Neural cell (in vitro differentiated cells): ENCODE measurements around the gene ALDH8A1. TPM values are rescaled to one million over a fixed set of nuclear protein-coding genes. Genes with fewer than 3 reads are reported as not detected.

Experiments used
- H2AFZ ChIP-seq: fragments of 200-600, 300-800 bp; sonication (generic), shearing (Covaris generic); 2 replicates; pipeline ENCODE4 v1.6.0; 2014; ENCODE audit warnings: low read depth, mild to moderate bottlenecking, antibody characterized with exemption, low read length, moderate library complexity
- H3F3A ChIP-seq: fragments of 200-600 bp; shearing (Covaris generic); 2 replicates; pipeline ENCODE4 v1.6.1; 2016; ENCODE audit warnings: mild to moderate bottlenecking, moderate library complexity, mixed read lengths, antibody characterized with exemption, low read length; ENCODE audit not compliant: insufficient read depth, poor library complexity, severe bottlenecking
- H3K27ac ChIP-seq: fragments of 200-600, 300-800 bp; sonication (generic), shearing (Covaris generic); 2 replicates; pipeline ENCODE4 v1.5.1; 2014; ENCODE audit warnings: mild to moderate bottlenecking, low read length, moderate library complexity
- H3K27me3 ChIP-seq: fragments of 300-800, 200-600 bp; sonication (generic), shearing (Covaris generic); 2 replicates; pipeline ENCODE4 v1.6.0; 2014; ENCODE audit warnings: mild to moderate bottlenecking, low read depth, low read length, moderate library complexity; ENCODE audit not compliant: insufficient read depth
- H3K36me3 ChIP-seq: fragments of 300-800, 200-600 bp; sonication (generic), shearing (Covaris generic); 2 replicates; pipeline ENCODE4 v1.5.1; 2014; ENCODE audit warnings: mild to moderate bottlenecking, antibody characterized with exemption, low read length, moderate library complexity; ENCODE audit not compliant: insufficient read depth
- H3K4me2 ChIP-seq: fragments of 300-800, 200-600 bp; sonication (generic), shearing (Covaris generic); 2 replicates; pipeline ENCODE4 v1.6.0; 2014; ENCODE audit warnings: mild to moderate bottlenecking, low read length
- H3K4me3 ChIP-seq: fragments of 300-800, 200-600 bp; sonication (generic), shearing (Covaris generic); 2 replicates; pipeline ENCODE4 v1.5.1; 2014; ENCODE audit warnings: mild to moderate bottlenecking, low read length, moderate library complexity
- H3K79me2 ChIP-seq: fragments of 200-600 bp; shearing (Covaris generic); replicated peaks from 2 replicates; pipeline ENCODE4 v1.6.0; 2014; ENCODE audit warnings: mild to moderate bottlenecking, low read length, moderate library complexity; ENCODE audit not compliant: insufficient read depth
- H3K9ac ChIP-seq: fragments of 300-800, 200-600 bp; sonication (generic), shearing (Covaris generic); 2 replicates; pipeline ENCODE4 v1.6.1; 2016; ENCODE audit warnings: mild to moderate bottlenecking, low read length, mixed read lengths
- H3K9me2 ChIP-seq: fragments of 200-600 bp; shearing (Covaris generic); 2 replicates; pipeline ENCODE4 v1.6.1; 2016; ENCODE audit warnings: mild to moderate bottlenecking, low read length, mixed read lengths; ENCODE audit not compliant: insufficient read depth
- H3K9me3 ChIP-seq: fragments of 200-600, 300-800 bp; sonication (generic), shearing (Covaris generic); 2 replicates; pipeline ENCODE4 v1.6.1; 2016; ENCODE audit warnings: mild to moderate bottlenecking, mixed run types, low read length, moderate library complexity, mixed read lengths
- H4K20me1 ChIP-seq: fragments of 200-600 bp; shearing (Covaris generic); 2 replicates; pipeline ENCODE4 v1.6.1; 2016; ENCODE audit warnings: mild to moderate bottlenecking, mixed run types; ENCODE audit not compliant: insufficient read depth
- EP300 ChIP-seq: fragments of 450-650 bp; conservative IDR thresholded peaks from 2 replicates; pipeline ENCODE4 v1.6.1; 2014; ENCODE audit warnings: antibody characterized with exemption, mild to moderate bottlenecking, moderate library complexity; ENCODE audit not compliant: poor library complexity, severe bottlenecking
- EZH2 ChIP-seq: fragments of 200-600, 300-800 bp; shearing (Covaris generic), sonication (generic); IDR thresholded peaks from 2 replicates; pipeline ENCODE4 v1.6.1; 2014; ENCODE audit warnings: antibody characterized with exemption, low read length, borderline replicate concordance, mild to moderate bottlenecking; ENCODE audit not compliant: insufficient read depth, poor library complexity, severe bottlenecking
- MXI1 ChIP-seq: fragments of 450-650 bp; conservative IDR thresholded peaks from 2 replicates; pipeline ENCODE4 v1.6.1; 2014; ENCODE audit warnings: antibody characterized with exemption, mild to moderate bottlenecking; ENCODE audit not compliant: poor library complexity, severe bottlenecking
- POLR2AphosphoS5 ChIP-seq: IDR thresholded peaks from 2 replicates; pipeline ENCODE4 v1.6.1; 2012
- RAD21 ChIP-seq: fragments of 450-650 bp; conservative IDR thresholded peaks from 2 replicates; pipeline ENCODE4 v1.6.1; 2014; ENCODE audit warnings: antibody characterized with exemption, mild to moderate bottlenecking, moderate library complexity
- SMC3 ChIP-seq: fragments of 450-650 bp; conservative IDR thresholded peaks from 2 replicates; pipeline ENCODE4 v1.6.1; 2014; ENCODE audit warnings: antibody characterized with exemption, mild to moderate bottlenecking, moderate library complexity; ENCODE audit not compliant: poor library complexity
- TAF1 ChIP-seq: IDR thresholded peaks from 2 replicates; pipeline ENCODE4 v1.6.1; 2012; ENCODE audit warnings: low read depth
- polyA plus RNA-seq: library from polyadenylated mRNA; depleted of rRNA; stranded (reverse); fragments of >200 nt; gene quantifications from 2 replicates; pipeline ENCODE4 v1.2.3, GENCODE V29; 2014
- TF ChIP-seq, protein P1 (sequence below): IDR thresholded peaks from 2 replicates; pipeline ENCODE4 v1.6.1; 2012; ENCODE audit warnings: borderline replicate concordance
- TF ChIP-seq, protein P2 (sequence below): fragments of 450-650 bp; IDR thresholded peaks from 2 replicates; pipeline ENCODE4 v1.5.1; 2014; ENCODE audit warnings: antibody characterized with exemption, mild to moderate bottlenecking, moderate library complexity; ENCODE audit not compliant: poor library complexity, severe bottlenecking

ALDH8A1 gene
- polyA plus RNA-seq, 1 donor from 2014 or later, result 6.9 TPM

DNA sequence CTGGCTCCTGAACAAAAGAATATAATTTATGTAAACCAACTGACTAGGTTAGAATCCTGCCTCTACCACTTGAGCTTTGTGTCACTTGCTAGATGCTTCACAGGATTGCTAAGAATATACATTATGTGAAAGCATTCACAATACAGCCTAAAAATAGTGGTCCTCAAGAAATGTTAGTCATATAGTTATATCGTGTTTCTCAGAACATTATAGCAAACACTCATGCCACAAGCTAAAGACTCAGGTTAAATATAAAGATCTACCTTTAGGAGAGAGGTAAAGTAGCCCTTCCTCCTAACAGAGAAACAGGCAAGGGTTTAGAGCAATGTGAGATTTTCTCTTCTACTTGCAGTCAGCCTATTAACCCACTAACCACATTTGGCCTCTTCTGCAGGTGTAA, 17.8 kb upstream of the ALDH8A1 start:
- H4K20me1 ChIP-seq, result no peaks in the 10 kb centered on the region
- H3K27me3 ChIP-seq, result no peaks in the 10 kb centered on the region
- no peak overlapping the region for H3K4me3 ChIP-seq
- no peaks in the 10 kb centered on the region for H3F3A ChIP-seq
- no peaks in the 10 kb centered on the region for H3K79me2 ChIP-seq
- H3K9me3 ChIP-seq, result no peaks in the 10 kb centered on the region
- no peak overlapping the region for H3K27ac ChIP-seq
- no peak overlapping the region for H3K9ac ChIP-seq
- H3K36me3 ChIP-seq, result no peaks in the 10 kb centered on the region
- H3K4me2 ChIP-seq, result no peak overlapping the region
- TF ChIP-seq MXI1 (no peak), POLR2AphosphoS5 (no peak), TAF1 (no peak), RAD21 (no peak), EZH2 (no peak), SMC3 (no peak), EP300 (no peak)
- TF ChIP-seq, protein P1, sequence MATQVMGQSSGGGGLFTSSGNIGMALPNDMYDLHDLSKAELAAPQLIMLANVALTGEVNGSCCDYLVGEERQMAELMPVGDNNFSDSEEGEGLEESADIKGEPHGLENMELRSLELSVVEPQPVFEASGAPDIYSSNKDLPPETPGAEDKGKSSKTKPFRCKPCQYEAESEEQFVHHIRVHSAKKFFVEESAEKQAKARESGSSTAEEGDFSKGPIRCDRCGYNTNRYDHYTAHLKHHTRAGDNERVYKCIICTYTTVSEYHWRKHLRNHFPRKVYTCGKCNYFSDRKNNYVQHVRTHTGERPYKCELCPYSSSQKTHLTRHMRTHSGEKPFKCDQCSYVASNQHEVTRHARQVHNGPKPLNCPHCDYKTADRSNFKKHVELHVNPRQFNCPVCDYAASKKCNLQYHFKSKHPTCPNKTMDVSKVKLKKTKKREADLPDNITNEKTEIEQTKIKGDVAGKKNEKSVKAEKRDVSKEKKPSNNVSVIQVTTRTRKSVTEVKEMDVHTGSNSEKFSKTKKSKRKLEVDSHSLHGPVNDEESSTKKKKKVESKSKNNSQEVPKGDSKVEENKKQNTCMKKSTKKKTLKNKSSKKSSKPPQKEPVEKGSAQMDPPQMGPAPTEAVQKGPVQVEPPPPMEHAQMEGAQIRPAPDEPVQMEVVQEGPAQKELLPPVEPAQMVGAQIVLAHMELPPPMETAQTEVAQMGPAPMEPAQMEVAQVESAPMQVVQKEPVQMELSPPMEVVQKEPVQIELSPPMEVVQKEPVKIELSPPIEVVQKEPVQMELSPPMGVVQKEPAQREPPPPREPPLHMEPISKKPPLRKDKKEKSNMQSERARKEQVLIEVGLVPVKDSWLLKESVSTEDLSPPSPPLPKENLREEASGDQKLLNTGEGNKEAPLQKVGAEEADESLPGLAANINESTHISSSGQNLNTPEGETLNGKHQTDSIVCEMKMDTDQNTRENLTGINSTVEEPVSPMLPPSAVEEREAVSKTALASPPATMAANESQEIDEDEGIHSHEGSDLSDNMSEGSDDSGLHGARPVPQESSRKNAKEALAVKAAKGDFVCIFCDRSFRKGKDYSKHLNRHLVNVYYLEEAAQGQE, result no peak
- TF ChIP-seq, protein P2, sequence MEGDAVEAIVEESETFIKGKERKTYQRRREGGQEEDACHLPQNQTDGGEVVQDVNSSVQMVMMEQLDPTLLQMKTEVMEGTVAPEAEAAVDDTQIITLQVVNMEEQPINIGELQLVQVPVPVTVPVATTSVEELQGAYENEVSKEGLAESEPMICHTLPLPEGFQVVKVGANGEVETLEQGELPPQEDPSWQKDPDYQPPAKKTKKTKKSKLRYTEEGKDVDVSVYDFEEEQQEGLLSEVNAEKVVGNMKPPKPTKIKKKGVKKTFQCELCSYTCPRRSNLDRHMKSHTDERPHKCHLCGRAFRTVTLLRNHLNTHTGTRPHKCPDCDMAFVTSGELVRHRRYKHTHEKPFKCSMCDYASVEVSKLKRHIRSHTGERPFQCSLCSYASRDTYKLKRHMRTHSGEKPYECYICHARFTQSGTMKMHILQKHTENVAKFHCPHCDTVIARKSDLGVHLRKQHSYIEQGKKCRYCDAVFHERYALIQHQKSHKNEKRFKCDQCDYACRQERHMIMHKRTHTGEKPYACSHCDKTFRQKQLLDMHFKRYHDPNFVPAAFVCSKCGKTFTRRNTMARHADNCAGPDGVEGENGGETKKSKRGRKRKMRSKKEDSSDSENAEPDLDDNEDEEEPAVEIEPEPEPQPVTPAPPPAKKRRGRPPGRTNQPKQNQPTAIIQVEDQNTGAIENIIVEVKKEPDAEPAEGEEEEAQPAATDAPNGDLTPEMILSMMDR, result no peak
- no peak overlapping the region for H2AFZ ChIP-seq
- no peaks in the 10 kb centered on the region for H3K9me2 ChIP-seq

DNA sequence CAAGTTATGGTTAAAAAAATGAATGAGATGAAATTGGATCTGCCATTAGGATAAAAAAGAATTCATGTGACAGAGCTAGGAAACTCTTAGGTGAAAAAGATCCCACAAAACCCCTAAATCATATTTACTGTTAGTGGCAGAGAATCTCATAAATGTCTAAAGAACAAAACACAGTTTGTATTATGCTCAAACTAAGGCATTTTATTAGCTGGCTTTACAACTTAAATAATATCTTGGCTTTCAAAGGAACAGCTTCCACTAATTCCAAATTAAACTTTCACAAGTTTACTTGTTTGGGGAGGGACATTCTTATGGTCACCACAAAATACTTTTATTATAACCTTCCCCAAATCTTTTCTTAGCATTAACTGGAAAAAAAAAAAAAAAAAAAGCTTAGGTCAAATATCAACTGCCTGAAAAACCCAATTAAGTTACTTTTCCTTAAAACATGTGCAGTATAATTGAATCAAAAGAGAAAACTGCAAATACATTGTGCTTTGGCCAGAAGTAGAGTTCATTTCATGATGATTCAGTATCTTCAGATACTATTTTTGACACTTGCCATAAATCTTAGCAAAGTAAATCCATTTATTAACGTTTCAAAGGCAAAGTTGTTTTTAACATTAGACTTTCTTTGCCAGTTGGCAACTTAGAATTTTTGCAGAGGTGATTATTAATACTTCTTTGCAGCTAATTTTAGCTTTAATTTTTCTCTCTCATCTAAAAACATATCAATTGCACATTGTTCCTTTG, 14.7 kb upstream of the ALDH8A1 start:
- TF ChIP-seq, protein P1, result no peak
- no peak for TF ChIP-seq EP300
- TF ChIP-seq, protein P2, result no peak
- no peak for TF ChIP-seq TAF1
- TF ChIP-seq RAD21, result no peak
- TF ChIP-seq MXI1, result no peak
- no peak for TF ChIP-seq EZH2
- no peak for TF ChIP-seq SMC3
- Histone ChIP-seq H3K36me3 (peaks cover 6% of the 10 kb centered on the region), H3K9ac (no peak overlapping the region), H3F3A (no peaks in the 10 kb centered on the region), H3K79me2 (no peaks in the 10 kb centered on the region), H3K27ac (no peak overlapping the region), H4K20me1 (no peaks in the 10 kb centered on the region), H3K9me3 (no peaks in the 10 kb centered on the region), H3K4me3 (no peak overlapping the region), H2AFZ (no peak overlapping the region), H3K4me2 (no peak overlapping the region), H3K27me3 (no peaks in the 10 kb centered on the region), H3K9me2 (no peaks in the 10 kb centered on the region)
